ENCODE measurements around the gene SH3RF3. TPM values are rescaled to one million over a fixed set of nuclear protein-coding genes. Genes with fewer than 3 reads are reported as not detected.

The SH3RF3 gene
- total RNA-seq, 3 donors from 2014 or later (not counting 1 experiment from before 2014, with no cell fraction given), result 0.23 to 0.61 (median 0.34) TPM

DNA sequence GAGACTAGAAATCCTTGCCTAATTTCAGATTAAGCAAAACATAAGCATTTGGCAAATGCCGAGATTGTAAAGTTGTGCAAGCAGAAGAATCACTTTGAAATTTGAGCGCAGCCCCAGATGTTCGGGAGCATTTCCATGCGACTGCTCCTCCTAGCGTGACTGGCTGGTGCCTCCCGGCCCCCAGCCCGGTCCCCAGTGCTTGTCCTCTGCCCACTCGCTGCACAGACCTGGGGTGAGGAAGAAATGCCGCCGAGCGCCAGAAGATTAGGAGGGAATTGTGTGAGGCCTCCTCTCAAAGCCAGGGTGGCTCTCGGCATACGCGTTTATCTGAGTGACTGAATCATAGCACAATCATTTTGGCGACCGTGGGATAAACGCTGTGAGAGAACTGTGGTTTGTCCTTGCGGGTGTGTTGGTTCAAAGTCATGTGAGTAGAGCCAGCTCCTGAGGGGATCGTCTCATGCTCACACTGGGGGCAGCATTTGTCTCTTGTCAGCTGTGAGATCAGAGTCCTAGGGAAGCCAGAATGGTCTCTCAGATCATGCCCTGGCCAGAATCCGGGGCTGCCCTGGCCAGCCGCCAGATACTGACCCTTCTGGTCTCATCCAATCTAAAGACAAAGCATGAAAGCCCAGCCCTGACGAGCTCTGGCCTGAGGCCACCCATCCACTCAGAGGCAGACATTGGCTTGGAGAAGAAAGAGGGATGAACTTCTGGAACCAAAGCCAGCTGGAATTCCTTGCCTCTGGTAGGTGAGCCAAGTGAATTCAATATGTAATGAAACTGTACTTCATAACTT, 189.3 kb downstream of the SH3RF3 start:
- Mint-ChIP-seq H3K9me3 (no peaks in the 10 kb centered on the region), H3K4me1 (peaks cover 7 to 12% of the 10 kb centered on the region in 2 donors), H3K27me3 (ENCODE audit: low read depth in 2 of 2) (peaks cover 16 to 37% of the 10 kb centered on the region in 2 donors), H3K36me3 (no peaks in the 10 kb centered on the region), H3K27ac (no peak overlapping the region), H3K4me3 (no peak overlapping the region)
- ATAC-seq (no peak), DNase-seq (no peak)
- intact Hi-C loops (cut with micrococcal nuclease), result no loop called here
- H3K4me3 ChIP-seq (ENCODE audit: low read length), result no peak overlapping the region
- TF ChIP-seq, protein P1, sequence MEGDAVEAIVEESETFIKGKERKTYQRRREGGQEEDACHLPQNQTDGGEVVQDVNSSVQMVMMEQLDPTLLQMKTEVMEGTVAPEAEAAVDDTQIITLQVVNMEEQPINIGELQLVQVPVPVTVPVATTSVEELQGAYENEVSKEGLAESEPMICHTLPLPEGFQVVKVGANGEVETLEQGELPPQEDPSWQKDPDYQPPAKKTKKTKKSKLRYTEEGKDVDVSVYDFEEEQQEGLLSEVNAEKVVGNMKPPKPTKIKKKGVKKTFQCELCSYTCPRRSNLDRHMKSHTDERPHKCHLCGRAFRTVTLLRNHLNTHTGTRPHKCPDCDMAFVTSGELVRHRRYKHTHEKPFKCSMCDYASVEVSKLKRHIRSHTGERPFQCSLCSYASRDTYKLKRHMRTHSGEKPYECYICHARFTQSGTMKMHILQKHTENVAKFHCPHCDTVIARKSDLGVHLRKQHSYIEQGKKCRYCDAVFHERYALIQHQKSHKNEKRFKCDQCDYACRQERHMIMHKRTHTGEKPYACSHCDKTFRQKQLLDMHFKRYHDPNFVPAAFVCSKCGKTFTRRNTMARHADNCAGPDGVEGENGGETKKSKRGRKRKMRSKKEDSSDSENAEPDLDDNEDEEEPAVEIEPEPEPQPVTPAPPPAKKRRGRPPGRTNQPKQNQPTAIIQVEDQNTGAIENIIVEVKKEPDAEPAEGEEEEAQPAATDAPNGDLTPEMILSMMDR (IDR thresholded peaks at IDR 0.05), result no peak
- WGBS (ENCODE audit: insufficient coverage), result 79% methylated on average over 22 of the region's 22 CpGs
- H3K36me3 ChIP-seq (ENCODE audit: control insufficient read depth, insufficient read depth, low read length), result no peaks in the 10 kb centered on the region
- H3K4me1 ChIP-seq (ENCODE audit: control insufficient read depth, insufficient read depth, low read length), result peaks cover 6% of the 10 kb centered on the region
- H3K27me3 ChIP-seq (ENCODE audit: control insufficient read depth, insufficient read depth, low read length), result no peaks in the 10 kb centered on the region
- H3K9me3 ChIP-seq (ENCODE audit: control insufficient read depth, insufficient read depth, low read length), result no peaks in the 10 kb centered on the region
- H3K27ac ChIP-seq (ENCODE audit: low read length), result no peak overlapping the region

GRCh38 chr2:109318949-109319342, 189.9 kb downstream of the SH3RF3 start:
- no peaks in the 10 kb centered on the region for H3K36me3 Mint-ChIP-seq
- no peak for DNase-seq
- H3K27me3 ChIP-seq (ENCODE audit: control insufficient read depth, insufficient read depth, low read length), result no peaks in the 10 kb centered on the region
- H3K4me3 Mint-ChIP-seq, result no peak overlapping the region
- H3K27ac ChIP-seq (ENCODE audit: low read length), result no peak overlapping the region
- no peaks in the 10 kb centered on the region for H3K9me3 Mint-ChIP-seq
- intact Hi-C loops (cut with micrococcal nuclease), result no loop called here
- WGBS (ENCODE audit: insufficient coverage), result 85% methylated on average over 4 of the region's 4 CpGs
- H3K27me3 Mint-ChIP-seq (ENCODE audit: low read depth in 2 of 2), result peaks cover 16 to 37% of the 10 kb centered on the region in 2 donors
- no peak overlapping the region for H3K27ac Mint-ChIP-seq
- H3K4me3 ChIP-seq (ENCODE audit: low read length), result no peak overlapping the region
- TF ChIP-seq, protein P1 (IDR thresholded peaks at IDR 0.05), result no peak
- no peaks in the 10 kb centered on the region for H3K9me3 ChIP-seq (ENCODE audit: control insufficient read depth, insufficient read depth, low read length)
- H3K4me1 Mint-ChIP-seq, result peaks cover 7 to 12% of the 10 kb centered on the region in 2 donors
- no peaks in the 10 kb centered on the region for H3K36me3 ChIP-seq (ENCODE audit: control insufficient read depth, insufficient read depth, low read length)
- H3K4me1 ChIP-seq (ENCODE audit: control insufficient read depth, insufficient read depth, low read length), result peaks cover 6% of the 10 kb centered on the region
- no peak for ATAC-seq

DNA sequence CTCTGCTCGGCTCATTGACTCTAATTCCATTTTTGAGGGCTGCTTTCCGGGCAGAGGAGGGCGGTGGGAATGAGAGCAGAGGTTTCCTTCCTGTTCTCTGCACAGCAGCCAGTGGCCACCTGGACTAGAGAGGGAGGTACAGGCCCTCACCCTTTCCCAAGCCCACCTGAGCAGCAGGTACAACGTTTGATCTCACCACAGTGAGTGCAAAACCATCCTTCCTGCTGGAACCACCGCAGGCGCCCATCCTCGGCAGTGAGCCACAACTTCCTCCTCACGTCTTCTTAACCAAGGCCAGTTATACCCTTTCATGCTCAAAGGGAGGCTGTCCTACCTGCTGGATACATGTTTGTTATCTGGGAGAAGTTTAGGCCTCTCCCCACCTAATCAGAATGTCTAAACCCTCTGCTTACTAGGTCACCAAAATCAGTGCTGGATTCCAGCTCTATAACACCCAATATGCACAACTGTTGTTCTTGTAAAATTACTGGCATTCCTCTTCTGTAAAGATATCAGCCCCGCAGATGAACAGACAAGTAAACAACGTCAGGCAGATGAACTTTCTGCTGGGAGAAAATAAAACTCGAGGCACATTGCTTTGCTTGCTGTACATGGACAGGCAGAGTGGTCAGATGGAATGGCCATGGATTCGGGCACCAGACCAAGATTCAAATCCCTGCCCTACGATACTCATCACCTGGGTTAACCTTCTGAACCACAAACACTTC, 191.4 kb downstream of the SH3RF3 start:
- Histone ChIP-seq H3K27ac (ENCODE audit: low read length) (no peak overlapping the region), H3K36me3 (ENCODE audit: control insufficient read depth, insufficient read depth, low read length) (no peaks in the 10 kb centered on the region), H3K27me3 (ENCODE audit: control insufficient read depth, insufficient read depth, low read length) (no peaks in the 10 kb centered on the region), H3K4me1 (ENCODE audit: control insufficient read depth, insufficient read depth, low read length) (peaks cover 6% of the 10 kb centered on the region), H3K4me3 (ENCODE audit: low read length) (no peak overlapping the region), H3K9me3 (ENCODE audit: control insufficient read depth, insufficient read depth, low read length) (no peaks in the 10 kb centered on the region)
- Mint-ChIP-seq H3K9me3 (no peaks in the 10 kb centered on the region), H3K4me3 (no peak overlapping the region), H3K27ac (no peak overlapping the region), H3K4me1 (peaks cover 7 to 12% of the 10 kb centered on the region in 2 donors), H3K36me3 (no peaks in the 10 kb centered on the region), H3K27me3 (ENCODE audit: low read depth in 2 of 2) (peaks cover 16 to 36% of the 10 kb centered on the region in 2 donors)
- intact Hi-C loops (cut with micrococcal nuclease), result no loop called here
- DNase-seq, result no peak
- no peak for ATAC-seq
- TF ChIP-seq, protein P1 (IDR thresholded peaks at IDR 0.05), result no peak
- WGBS (ENCODE audit: insufficient coverage), result 35% methylated on average over 11 of the region's 13 CpGs
